B cell (primary cell): ENCODE data around the gene TEX35. TPM values are rescaled to one million over a fixed set of nuclear protein-coding genes. Genes with fewer than 3 reads are reported as not detected.

Experiments
- ATAC-seq: fragments of 200-7000 bp; cut with Tn5 transposase; one replicate; pipeline ENCODE4 v1.10.0; 2021; ENCODE audit warnings: low read depth, mild to moderate bottlenecking, moderate number of reproducible peaks, moderate library complexity
- CTCF ChIA-PET: fragments of 350-600 bp; sonication (Branson Sonifier 250); formaldehyde crosslinking; loops from one replicate; lab custom pipeline; 2021; ENCODE audit warnings: antibody characterized with exemption, inconsistent platforms; lab: Charles Lee
- POLR2A ChIA-PET: fragments of 350-600 bp; sonication (Branson Sonifier 250); formaldehyde crosslinking; loops from one replicate; lab custom pipeline; 2021; ENCODE audit warnings: antibody characterized with exemption; lab: Charles Lee
- DNase-seq: peaks from one replicate; pipeline ENCODE4 v3.0.0; 2013
- H2AFZ ChIP-seq: 2 replicates; pipeline ENCODE4 v1.6.1; 2012; ENCODE audit warnings: mild to moderate bottlenecking, low read depth, low read length; ENCODE audit not compliant: insufficient read depth, poor library complexity, severe bottlenecking
- H3K27ac ChIP-seq, 2 donors: 1 replicate in 1 of 2; 2 replicates in 1 of 2; pipeline ENCODE4 v1.5.1; 2012 to 2013; ENCODE audit warnings: low read length in 2 of 2, mild to moderate bottlenecking in 2 of 2, moderate library complexity in 1 of 2
- H3K27me3 ChIP-seq, 4 experiments: fragments of 200-600 bp in 1 of 4; sonication (generic) in 1 of 4; replicated peaks in 1 of 4; 1 replicate in 2 of 4; 2 replicates in 2 of 4; pipeline versions ENCODE4 v1.6.1 to v1.7.0; 2013 to 2016; ENCODE audit warnings: low read length in 3 of 4, mild to moderate bottlenecking in 2 of 4, mixed read lengths in 1 of 4, moderate library complexity in 1 of 4; ENCODE audit not compliant: insufficient read depth in 4 of 4, control insufficient read depth in 3 of 4; ENCODE audit errors: control extremely low read depth in 1 of 4
- H3K36me3 ChIP-seq, 2 experiments: replicated peaks in 1 of 2; 1 replicate in 1 of 2; 2 replicates in 1 of 2; pipeline versions ENCODE4 v1.6.1 to v1.7.1; 2013; ENCODE audit warnings: low read length in 1 of 2; ENCODE audit not compliant: insufficient read depth in 2 of 2, control insufficient read depth in 1 of 2; ENCODE audit errors: control extremely low read depth in 1 of 2, extremely low read depth in 1 of 2
- H3K4me1 ChIP-seq, 2 donors: fragments of 200-600 bp in 1 of 2; sonication (generic) in 1 of 2; 1 replicate in 1 of 2; 2 replicates in 1 of 2; pipeline versions ENCODE4 v1.5.1 to v1.6.1; 2013 to 2017; ENCODE audit warnings: low read length in 2 of 2; ENCODE audit not compliant: control insufficient read depth in 2 of 2, insufficient read depth in 2 of 2
- H3K4me2 ChIP-seq: replicated peaks from 2 replicates; pipeline ENCODE3; 2012; ENCODE audit warnings: mild to moderate bottlenecking, low read depth, low read length; ENCODE audit not compliant: poor library complexity, severe bottlenecking
- H3K4me3 ChIP-seq, 5 experiments: fragments of 200-600 bp in 1 of 5; sonication (generic) in 1 of 5; 1 replicate in 3 of 5; 2 replicates in 2 of 5; pipeline versions ENCODE4 v1.5.1 to v1.7.0; 2011 to 2016; ENCODE audit warnings: low read length in 4 of 5, mild to moderate bottlenecking in 4 of 5, low read depth in 2 of 5, control low read depth in 1 of 5, moderate library complexity in 1 of 5; ENCODE audit not compliant: insufficient read depth in 1 of 5; ENCODE audit errors: control extremely low read depth in 1 of 5, extremely low read depth in 1 of 5
- H3K79me2 ChIP-seq: fragments of 200-600 bp; sonication (generic); one replicate; pipeline ENCODE4 v1.6.0; 2016; ENCODE audit warnings: low read length; ENCODE audit not compliant: control insufficient read depth, insufficient read depth
- H3K9ac ChIP-seq: fragments of 200-600 bp; sonication (generic); 2 replicates; pipeline ENCODE4 v1.6.1; 2017; ENCODE audit warnings: mild to moderate bottlenecking, low read length, moderate library complexity
- H3K9me3 ChIP-seq, 3 donors: one replicate each; pipeline versions ENCODE4 v1.6.1 to v1.7.1; 2013; ENCODE audit warnings: low read length in 2 of 3; ENCODE audit not compliant: control insufficient read depth in 2 of 3, insufficient read depth in 1 of 3; ENCODE audit errors: control extremely low read depth in 1 of 3
- H4K20me1 ChIP-seq: 2 replicates; pipeline ENCODE4 v1.6.0; 2012; ENCODE audit warnings: mild to moderate bottlenecking, low read length; ENCODE audit not compliant: insufficient read depth, control insufficient read depth, poor library complexity, severe bottlenecking
- H3K27ac Mint-ChIP-seq: one replicate; pipeline ENCODE4 v1.8.0; 2021; ENCODE audit warnings: mixed read lengths
- H3K27me3 Mint-ChIP-seq: one replicate; pipeline ENCODE4 v1.8.0; 2021; ENCODE audit warnings: mixed read lengths
- H3K4me1 Mint-ChIP-seq: one replicate; pipeline ENCODE4 v1.8.0; 2021; ENCODE audit warnings: mixed read lengths
- H3K4me3 Mint-ChIP-seq: one replicate; pipeline ENCODE4 v1.8.0; 2021; ENCODE audit warnings: mixed read lengths
- H3K9me3 Mint-ChIP-seq: one replicate; pipeline ENCODE4 v1.8.0; 2022; ENCODE audit warnings: mixed read lengths; ENCODE audit not compliant: insufficient read depth
- EZH2 ChIP-seq: IDR thresholded peaks from 2 replicates; pipeline ENCODE4 v1.6.1; 2012; ENCODE audit warnings: borderline replicate concordance, low read depth, mild to moderate bottlenecking, moderate library complexity, low read length; ENCODE audit not compliant: insufficient read depth, poor library complexity, severe bottlenecking
- WGBS: methylation state at CpG from one replicate; pipeline ENCODE4 v1.1.5; 2013; ENCODE audit warnings: missing lambda C conversion rate; ENCODE audit not compliant: insufficient coverage; 5-methylcytosine and 5-hydroxymethylcytosine counted together
- intact Hi-C: fragments of 100-400 bp; cut with micrococcal nuclease; formaldehyde crosslinking; loops from one replicate; pipeline ENCODE4 v1.10.0; 2022
- polyA plus RNA-seq: library from polyadenylated mRNA; depleted of rRNA; stranded (reverse); fragments of >200 nt; gene quantifications from 2 replicates; pipeline ENCODE4 v1.2.3, GENCODE V29; 2012
- total RNA-seq, 2 donors: library from RNA; stranded (reverse); fragments of 120-200 nt in 1 of 2; gene quantifications; 1 replicate in 1 of 2; 2 replicates in 1 of 2; pipeline versions ENCODE4 v1.2.3 to v1.2.4, GENCODE V29; 2013 to 2022
- TF ChIP-seq, protein P1 (sequence below): fragments of 200-600 bp; IDR thresholded peaks from one replicate; pipeline ENCODE4 v1.8.0; 2022; ENCODE audit warnings: antibody characterized with exemption, mild to moderate bottlenecking

TEX35 gene
- total and polyA plus RNA-seq, 2 donors (not counting 1 experiment from before 2014, with no cell fraction given) = 0.09 TPM; not detected in 1

DNA sequence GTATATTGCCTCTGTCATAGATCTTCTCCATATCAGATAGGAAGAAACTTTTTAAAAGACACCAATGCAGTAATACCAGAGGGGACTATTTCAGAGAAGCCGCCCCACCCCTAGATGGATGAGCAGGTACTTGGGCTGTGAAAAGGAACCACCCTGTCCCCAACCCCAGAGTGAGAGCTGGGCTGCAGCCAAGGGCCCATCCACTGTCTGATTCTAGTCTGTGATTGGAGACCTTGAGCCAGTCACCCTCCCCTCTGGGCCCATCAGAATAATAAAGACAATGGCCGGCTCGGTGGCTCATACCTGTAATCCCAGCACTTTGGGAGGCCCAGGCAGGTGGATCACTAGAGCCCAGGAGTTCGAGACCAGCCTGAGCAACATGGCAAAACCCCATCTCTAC is 21.2 kb upstream of the TEX35 start:
- CTCF ChIA-PET = no interaction called here
- no peak overlapping the region for H2AFZ ChIP-seq

DNA sequence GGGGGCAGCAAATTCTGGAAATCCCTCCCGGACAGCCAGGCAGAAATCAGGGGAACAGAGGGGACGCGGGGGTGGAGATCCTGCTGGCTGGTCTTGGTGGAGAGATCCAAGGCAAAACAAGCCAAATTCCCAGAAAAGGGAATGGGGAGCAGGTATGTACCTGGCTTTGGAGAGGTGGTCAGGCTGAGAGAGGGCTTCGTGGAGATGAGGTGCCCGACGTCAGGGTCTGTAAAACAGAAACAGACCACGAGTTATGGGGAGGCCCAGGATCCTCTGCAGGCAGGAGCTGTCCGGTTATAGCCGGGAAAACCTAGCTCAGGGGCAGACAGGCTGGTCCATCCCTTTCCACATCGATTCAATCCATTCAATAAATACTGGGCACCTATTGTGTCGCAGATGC is 20.6 kb upstream of the TEX35 start:
- WGBS = 92% methylated on average over 8 of the region's 11 CpGs
- Histone ChIP-seq H2AFZ (no peak overlapping the region), H3K79me2 (no peaks in the 10 kb centered on the region), H3K4me2 (no peak overlapping the region), H3K4me1 (peaks cover 3 to 4% of the 10 kb centered on the region in 2 donors), H3K9ac (no peak overlapping the region), H3K4me3 (no peak overlapping the region), H3K9me3 (no peaks in the 10 kb centered on the region), H3K36me3 (no peaks in the 10 kb centered on the region), H3K27ac (no peak overlapping the region), H3K27me3 (no peaks in the 10 kb centered on the region), H4K20me1 (no peaks in the 10 kb centered on the region)
- Mint-ChIP-seq H3K27me3 (peaks cover 8% of the 10 kb centered on the region), H3K9me3 (no peaks in the 10 kb centered on the region), H3K4me1 (peaks cover 6% of the 10 kb centered on the region), H3K4me3 (no peak overlapping the region), H3K27ac (no peak overlapping the region)
- ChIA-PET POLR2A (no interaction called here), CTCF (no interaction called here)
- no peak for TF ChIP-seq EZH2
- TF ChIP-seq, protein P1, sequence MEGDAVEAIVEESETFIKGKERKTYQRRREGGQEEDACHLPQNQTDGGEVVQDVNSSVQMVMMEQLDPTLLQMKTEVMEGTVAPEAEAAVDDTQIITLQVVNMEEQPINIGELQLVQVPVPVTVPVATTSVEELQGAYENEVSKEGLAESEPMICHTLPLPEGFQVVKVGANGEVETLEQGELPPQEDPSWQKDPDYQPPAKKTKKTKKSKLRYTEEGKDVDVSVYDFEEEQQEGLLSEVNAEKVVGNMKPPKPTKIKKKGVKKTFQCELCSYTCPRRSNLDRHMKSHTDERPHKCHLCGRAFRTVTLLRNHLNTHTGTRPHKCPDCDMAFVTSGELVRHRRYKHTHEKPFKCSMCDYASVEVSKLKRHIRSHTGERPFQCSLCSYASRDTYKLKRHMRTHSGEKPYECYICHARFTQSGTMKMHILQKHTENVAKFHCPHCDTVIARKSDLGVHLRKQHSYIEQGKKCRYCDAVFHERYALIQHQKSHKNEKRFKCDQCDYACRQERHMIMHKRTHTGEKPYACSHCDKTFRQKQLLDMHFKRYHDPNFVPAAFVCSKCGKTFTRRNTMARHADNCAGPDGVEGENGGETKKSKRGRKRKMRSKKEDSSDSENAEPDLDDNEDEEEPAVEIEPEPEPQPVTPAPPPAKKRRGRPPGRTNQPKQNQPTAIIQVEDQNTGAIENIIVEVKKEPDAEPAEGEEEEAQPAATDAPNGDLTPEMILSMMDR = no peak
- DNase-seq = no peak
- intact Hi-C loops = no loop called here
- no peak for ATAC-seq

More for the DNA sequence above, 21.2 kb upstream of the TEX35 start:
- H3K79me2 ChIP-seq = no peaks in the 10 kb centered on the region
- no peak for TF ChIP-seq EZH2
- TF ChIP-seq, protein P1 = no peak
- H3K9me3 ChIP-seq = no peaks in the 10 kb centered on the region
- H3K27ac ChIP-seq = no peak overlapping the region
- H3K4me2 ChIP-seq = no peak overlapping the region
- H3K4me1 Mint-ChIP-seq = peaks cover 9% of the 10 kb centered on the region
- DNase-seq (no peak), ATAC-seq (no peak)
- 100% methylated on average over 2 of the region's 4 CpGs for WGBS
- H3K27me3 ChIP-seq = no peaks in the 10 kb centered on the region
- no peak overlapping the region for H3K9ac ChIP-seq
- no peak overlapping the region for H3K27ac Mint-ChIP-seq
- H3K9me3 Mint-ChIP-seq = no peaks in the 10 kb centered on the region
- H4K20me1 ChIP-seq = no peaks in the 10 kb centered on the region
- peaks cover 8% of the 10 kb centered on the region for H3K27me3 Mint-ChIP-seq
- no peak overlapping the region for H3K4me3 Mint-ChIP-seq
- H3K36me3 ChIP-seq = no peaks in the 10 kb centered on the region
- intact Hi-C loops = no loop called here
- POLR2A ChIA-PET = no interaction called here
- H3K4me3 ChIP-seq = no peak overlapping the region
- H3K4me1 ChIP-seq = peaks cover 7 to 10% of the 10 kb centered on the region in 2 donors
